Mesenchymal stem cell (in vitro differentiated cells and primary cell): ENCODE results near the gene RHBDL3.

ENCODE experiments used
- DNase-seq: peaks from one replicate; pipeline ENCODE4 v3.0.0-alpha.2; 2013
- H2AFZ ChIP-seq: one replicate; pipeline ENCODE4 v1.6.1; 2013; ENCODE audit warnings: low read depth, mild to moderate bottlenecking, control low read depth, inconsistent platforms, low read length, moderate library complexity
- H2AK5ac ChIP-seq: 2 replicates; pipeline ENCODE4 v1.6.1; 2013; ENCODE audit warnings: low read length, moderate library complexity, mild to moderate bottlenecking, inconsistent platforms; ENCODE audit not compliant: severe bottlenecking
- H2BK120ac ChIP-seq: one replicate; pipeline ENCODE4 v1.6.1; 2013; ENCODE audit warnings: low read depth, mild to moderate bottlenecking, inconsistent platforms, low read length, moderate library complexity
- H2BK12ac ChIP-seq, 2 experiments: one replicate each; pipeline ENCODE4 v1.6.1; 2013; ENCODE audit warnings: inconsistent platforms in 2 of 2, low read length in 2 of 2, mild to moderate bottlenecking in 2 of 2, moderate library complexity in 2 of 2, control low read depth in 1 of 2
- H2BK15ac ChIP-seq: one replicate; pipeline ENCODE4 v1.6.1; 2013; ENCODE audit warnings: mild to moderate bottlenecking, low read depth, inconsistent platforms; ENCODE audit not compliant: poor library complexity, severe bottlenecking
- H2BK5ac ChIP-seq: 2 replicates; pipeline ENCODE4 v1.6.1; 2013; ENCODE audit warnings: low read depth, mild to moderate bottlenecking, low read length, control low read depth, inconsistent platforms; ENCODE audit not compliant: poor library complexity, severe bottlenecking
- H3K14ac ChIP-seq, 2 experiments: one replicate each; pipeline ENCODE4 v1.6.1; 2013; ENCODE audit warnings: inconsistent platforms in 2 of 2, low read length in 2 of 2, control low read depth in 1 of 2, mild to moderate bottlenecking in 1 of 2, moderate library complexity in 1 of 2
- H3K18ac ChIP-seq, 2 experiments: one replicate each; pipeline ENCODE4 v1.6.1; 2013; ENCODE audit warnings: inconsistent platforms in 2 of 2, low read length in 2 of 2, control low read depth in 1 of 2, low read depth in 1 of 2, mild to moderate bottlenecking in 1 of 2
- H3K23ac ChIP-seq, 2 experiments: one replicate each; pipeline ENCODE4 v1.6.1; 2013; ENCODE audit warnings: inconsistent platforms in 2 of 2, low read length in 2 of 2, mild to moderate bottlenecking in 2 of 2, moderate library complexity in 2 of 2, control low read depth in 1 of 2
- H3K27ac ChIP-seq: 2 replicates; pipeline ENCODE4 v1.5.1; 2013; ENCODE audit warnings: mild to moderate bottlenecking, moderate library complexity, low read length, control low read depth, inconsistent platforms; ENCODE audit not compliant: poor library complexity, severe bottlenecking
- H3K27me3 ChIP-seq, 2 experiments: 2 replicates each; pipeline versions ENCODE4 v1.6.1 to v1.7.0; 2013; ENCODE audit warnings: low read length in 2 of 2, mild to moderate bottlenecking in 2 of 2, moderate library complexity in 2 of 2, control low read depth in 1 of 2, inconsistent platforms in 1 of 2; ENCODE audit not compliant: control insufficient read depth in 1 of 2, insufficient read depth in 1 of 2
- H3K36me3 ChIP-seq, 2 experiments: 2 replicates each; pipeline versions ENCODE4 v1.6.1 to v1.7.0; 2013; ENCODE audit warnings: low read length in 2 of 2, control low read depth in 1 of 2, inconsistent platforms in 1 of 2, low read depth in 1 of 2, mild to moderate bottlenecking in 1 of 2; ENCODE audit not compliant: insufficient read depth in 2 of 2, control insufficient read depth in 1 of 2
- H3K4ac ChIP-seq, 2 experiments: one replicate each; pipeline ENCODE4 v1.6.1; 2013; ENCODE audit warnings: inconsistent platforms in 2 of 2, low read length in 2 of 2, mild to moderate bottlenecking in 2 of 2, moderate library complexity in 2 of 2, control low read depth in 1 of 2, low read depth in 1 of 2
- H3K4me1 ChIP-seq: 2 replicates; pipeline ENCODE4 v1.6.1; 2013; ENCODE audit warnings: low read depth, low read length, control low read depth; ENCODE audit not compliant: control insufficient read depth, insufficient read depth
- H3K4me2 ChIP-seq: 2 replicates; pipeline ENCODE4 v1.6.1; 2013; ENCODE audit warnings: low read length, mild to moderate bottlenecking, inconsistent platforms; ENCODE audit not compliant: poor library complexity, severe bottlenecking
- H3K4me3 ChIP-seq, 2 experiments: 2 replicates each; pipeline versions ENCODE4 v1.5.1 to v1.7.0; 2013; ENCODE audit warnings: low read length in 2 of 2, mild to moderate bottlenecking in 2 of 2, control low read depth in 1 of 2, low read depth in 1 of 2; ENCODE audit not compliant: insufficient read depth in 1 of 2
- H3K79me1 ChIP-seq: replicated peaks from 2 replicates; pipeline ENCODE4 v1.6.1; 2013; ENCODE audit warnings: mild to moderate bottlenecking, control low read depth, low read length, inconsistent platforms; ENCODE audit not compliant: poor library complexity, severe bottlenecking
- H3K9ac ChIP-seq: 2 replicates; pipeline ENCODE4 v1.7.0; 2013; ENCODE audit warnings: mild to moderate bottlenecking, low read length, moderate library complexity
- H3K9me3 ChIP-seq: 2 replicates; pipeline ENCODE4 v1.7.0; 2013; ENCODE audit warnings: mild to moderate bottlenecking, low read length; ENCODE audit not compliant: control insufficient read depth
- H4K8ac ChIP-seq: one replicate; pipeline ENCODE4 v1.6.1; 2013; ENCODE audit warnings: inconsistent platforms, mild to moderate bottlenecking, low read length, moderate library complexity
- H4K91ac ChIP-seq: one replicate; pipeline ENCODE4 v1.6.1; 2013; ENCODE audit warnings: mild to moderate bottlenecking, low read length, inconsistent platforms
- WGBS: methylation state at CpG from one replicate; pipeline ENCODE4 v1.1.7; 2013; ENCODE audit warnings: mixed read lengths; 5-methylcytosine and 5-hydroxymethylcytosine counted together

The RHBDL3 gene

DNA sequence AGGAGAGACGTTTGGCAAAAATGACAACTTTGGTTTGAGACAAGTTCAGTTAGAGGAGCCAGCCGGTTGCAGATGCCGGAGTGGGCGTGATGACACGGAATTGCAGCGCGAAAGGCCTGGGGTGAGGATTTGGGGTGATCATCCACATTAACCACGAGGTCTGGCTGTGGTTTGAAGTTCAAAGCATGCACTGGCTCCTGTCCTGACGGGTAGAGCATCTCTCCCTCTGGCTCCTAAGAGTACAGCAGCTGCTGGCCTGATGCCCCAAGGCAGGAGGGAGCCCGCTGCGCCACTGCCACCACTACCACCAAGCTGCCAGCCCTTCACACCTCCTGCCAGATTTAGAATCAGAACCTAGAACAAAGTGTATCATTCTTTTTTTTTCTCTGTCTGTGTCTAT lies 3.7 kb downstream of the RHBDL3 start:
- Histone ChIP-seq H2BK15ac (no peak overlapping the region), H3K4ac (no peak overlapping the region), H3K36me3 (no peaks in the 10 kb centered on the region), H3K18ac (no peak overlapping the region), H2BK12ac (no peak overlapping the region), H3K4me1 (peaks cover 18% of the 10 kb centered on the region), H4K91ac (no peak overlapping the region), H3K79me1 (no peaks in the 10 kb centered on the region), H2AFZ (no peak overlapping the region), H4K8ac (no peak overlapping the region), H3K4me3 (no peak overlapping the region), H3K4me2 (no peak overlapping the region), H2BK5ac (no peak overlapping the region), H3K27ac (no peak overlapping the region), H2BK120ac (no peak overlapping the region), H3K9me3 (no peaks in the 10 kb centered on the region), H3K14ac (no peak overlapping the region), H2AK5ac (no peak overlapping the region), H3K27me3 (peaks cover 66 to 70% of the 10 kb centered on the region in 2 experiments), H3K9ac (no peak overlapping the region), H3K23ac (no peak overlapping the region)
- 78% methylated on average over 10 of the region's 11 CpGs for WGBS
- DNase-seq = no peak

DNA sequence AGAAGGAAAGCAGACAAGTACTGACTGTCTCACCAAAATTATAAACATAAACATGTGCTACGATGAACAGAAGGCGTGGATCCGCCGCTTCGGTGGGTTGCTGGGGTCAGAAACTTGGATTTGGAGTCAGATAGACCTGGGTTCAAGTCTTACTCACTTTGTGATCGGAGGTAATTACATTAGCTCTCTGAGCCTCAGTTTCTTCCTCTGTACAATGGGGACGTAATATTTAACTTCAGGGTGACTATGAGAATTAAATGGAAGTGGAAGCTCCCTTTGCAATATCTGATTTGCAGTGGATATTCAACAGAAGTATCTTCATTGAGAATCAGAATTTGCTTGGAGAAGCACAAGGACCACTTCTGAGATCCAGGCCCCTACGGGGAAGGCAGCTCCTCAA lies 6.2 kb downstream of the RHBDL3 start:
- WGBS = 90% methylated on average over 8 of the region's 8 CpGs

DNA sequence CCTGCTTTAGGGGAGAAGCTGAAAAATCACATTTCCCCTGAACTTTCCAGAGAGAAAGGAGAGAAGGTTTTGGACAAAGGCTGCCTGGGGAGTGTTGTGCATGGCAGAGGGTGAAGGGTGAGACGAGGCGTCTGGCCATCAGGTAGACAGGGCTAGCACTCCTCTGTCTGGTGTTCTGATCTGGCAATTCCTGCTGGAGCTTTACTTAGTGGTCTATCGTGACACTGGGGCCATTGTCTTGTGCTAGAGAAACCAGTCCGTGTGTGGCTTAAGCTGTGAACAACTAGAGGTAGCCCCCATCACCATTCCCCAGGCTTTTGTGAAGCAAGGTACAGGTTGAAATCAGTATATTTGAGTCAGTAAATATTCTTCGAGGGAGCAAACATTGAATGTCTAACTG lies 8.5 kb downstream of the RHBDL3 start:
- Histone ChIP-seq H3K4ac (no peak overlapping the region), H2BK5ac (no peak overlapping the region), H2BK12ac (no peak overlapping the region), H3K27ac (no peak overlapping the region), H3K9ac (no peak overlapping the region), H3K4me1 (peaks cover 13% of the 10 kb centered on the region), H3K14ac (no peak overlapping the region), H3K4me2 (no peak overlapping the region), H3K9me3 (no peaks in the 10 kb centered on the region), H4K91ac (no peak overlapping the region), H2BK120ac (no peak overlapping the region), H3K27me3 (peaks cover 35 to 40% of the 10 kb centered on the region in 2 experiments), H3K4me3 (no peak overlapping the region), H4K8ac (no peak overlapping the region), H2BK15ac (no peak overlapping the region), H3K23ac (no peak overlapping the region), H3K36me3 (no peaks in the 10 kb centered on the region), H2AK5ac (no peak overlapping the region), H3K79me1 (no peaks in the 10 kb centered on the region), H3K18ac (no peak overlapping the region), H2AFZ (no peak overlapping the region)
- WGBS = 92% methylated on average over 4 of the region's 5 CpGs
- no peak for DNase-seq

More for the DNA sequence above, 6.2 kb downstream of the RHBDL3 start:
- Histone ChIP-seq H3K9ac (no peak overlapping the region), H3K4me3 (no peak overlapping the region), H3K9me3 (no peaks in the 10 kb centered on the region), H3K18ac (no peak overlapping the region), H3K4me1 (peaks cover 17% of the 10 kb centered on the region), H2BK15ac (no peak overlapping the region), H3K23ac (no peak overlapping the region), H4K8ac (no peak overlapping the region), H2BK12ac (no peak overlapping the region), H2AK5ac (no peak overlapping the region), H2AFZ (no peak overlapping the region), H3K36me3 (no peaks in the 10 kb centered on the region), H3K4me2 (no peak overlapping the region), H3K79me1 (no peaks in the 10 kb centered on the region), H3K4ac (no peak overlapping the region), H3K14ac (no peak overlapping the region), H3K27ac (no peak overlapping the region), H3K27me3 (peaks cover 51 to 55% of the 10 kb centered on the region in 2 experiments), H4K91ac (no peak overlapping the region), H2BK5ac (no peak overlapping the region), H2BK120ac (no peak overlapping the region)
- no peak for DNase-seq

DNA sequence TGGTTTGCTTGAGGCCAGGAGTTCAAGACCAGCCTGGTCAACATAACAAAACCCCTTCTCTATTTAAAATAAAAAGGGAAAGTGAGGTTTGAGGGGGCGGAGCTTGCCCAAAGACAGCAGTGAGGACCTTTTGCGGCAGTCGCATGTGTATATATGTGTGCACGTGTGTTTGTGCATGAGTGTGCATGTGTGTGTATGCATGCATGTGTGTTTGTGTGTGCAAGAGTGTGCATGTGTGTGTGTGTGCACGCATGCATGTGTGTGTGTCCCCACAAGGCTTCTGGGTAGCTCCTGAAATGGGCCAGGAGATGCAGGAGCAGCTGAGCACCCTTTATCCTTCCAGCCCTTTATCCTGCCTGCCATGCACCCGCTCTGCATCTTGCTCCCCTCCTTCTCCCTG lies 9.0 kb downstream of the RHBDL3 start:
- Histone ChIP-seq H3K4ac (peak overlapping the region in 1 of 2 experiments; percentile 9), H2BK120ac (no peak overlapping the region), H3K27me3 (peaks cover 35 to 40% of the 10 kb centered on the region in 2 experiments), H3K4me1 (peaks cover 13% of the 10 kb centered on the region), H4K91ac (peak overlapping the region; percentile 31), H3K79me1 (no peaks in the 10 kb centered on the region), H3K36me3 (no peaks in the 10 kb centered on the region), H2BK5ac (no peak overlapping the region), H4K8ac (no peak overlapping the region), H3K18ac (peak overlapping the region in 1 of 2 experiments; percentile 30), H2AFZ (no peak overlapping the region), H3K4me2 (no peak overlapping the region), H3K4me3 (no peak overlapping the region), H2BK12ac (no peak overlapping the region), H3K23ac (peak overlapping the region in 1 of 2 experiments; percentile 60), H3K9me3 (no peaks in the 10 kb centered on the region), H3K14ac (peak overlapping the region in 1 of 2 experiments; percentile 48), H2AK5ac (no peak overlapping the region), H3K27ac (no peak overlapping the region), H3K9ac (no peak overlapping the region), H2BK15ac (no peak overlapping the region)
- DNase-seq = no peak
- 88% methylated on average over 5 of the region's 6 CpGs for WGBS
